KG1 (cell line): ENCODE data around the gene CLNK.

ENCODE experiments used
- DNase-seq: peaks from one replicate; lab custom pipeline; 2025; lab: John Stamatoyannopoulos, UW

CLNK gene

GRCh38 chr4:10612476-10612875, 72.1 kb downstream of the CLNK start:
- no peak for DNase-seq

- no peak for DNase-seq
Measured at GRCh38 chr4:10611673-10612072, 72.9 kb downstream of the CLNK start.

GRCh38 chr4:10608501-10609219, 75.9 kb downstream of the CLNK start:
- no peak for DNase-seq

- DNase-seq = no peak
Measured at GRCh38 chr4:10607206-10607605, 77.4 kb downstream of the CLNK start.

GRCh38 chr4:10606483-10607155, 77.9 kb downstream of the CLNK start:
- no peak for DNase-seq

DNA sequence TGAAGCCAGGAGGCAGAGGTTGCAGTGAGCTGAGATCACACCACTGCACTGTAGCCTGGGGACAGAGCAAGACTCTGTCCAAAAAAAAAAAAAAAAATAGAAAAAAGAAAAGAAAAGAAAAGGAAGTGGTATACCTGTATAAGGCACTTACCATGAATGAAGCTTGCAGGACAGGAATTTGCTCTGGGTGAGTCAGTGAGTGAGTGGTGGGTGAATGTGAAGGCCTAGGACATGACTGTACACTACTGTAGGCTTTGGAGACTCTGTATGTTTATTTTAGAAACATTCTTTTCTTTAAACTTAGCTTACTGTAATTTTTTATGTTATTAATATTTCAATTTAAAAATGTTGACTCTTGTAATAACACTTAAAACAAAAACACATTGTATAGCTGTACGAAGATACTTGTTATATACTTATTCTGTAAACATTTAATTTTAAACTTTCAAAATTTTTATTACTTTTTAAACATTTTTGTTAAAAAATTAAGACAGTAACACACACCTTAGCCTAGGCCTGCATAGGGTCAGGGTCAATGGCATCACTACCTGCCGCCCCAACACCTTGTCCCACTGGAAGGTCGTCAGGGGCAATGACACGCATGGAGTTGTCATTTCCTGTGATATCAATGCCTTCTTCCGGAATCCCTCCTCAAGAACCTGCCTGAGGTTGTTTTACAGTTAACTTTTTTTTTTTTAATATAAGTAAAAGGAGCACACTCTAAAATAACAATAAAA, 78.7 kb downstream of the CLNK start:
- DNase-seq = no peak

DNA sequence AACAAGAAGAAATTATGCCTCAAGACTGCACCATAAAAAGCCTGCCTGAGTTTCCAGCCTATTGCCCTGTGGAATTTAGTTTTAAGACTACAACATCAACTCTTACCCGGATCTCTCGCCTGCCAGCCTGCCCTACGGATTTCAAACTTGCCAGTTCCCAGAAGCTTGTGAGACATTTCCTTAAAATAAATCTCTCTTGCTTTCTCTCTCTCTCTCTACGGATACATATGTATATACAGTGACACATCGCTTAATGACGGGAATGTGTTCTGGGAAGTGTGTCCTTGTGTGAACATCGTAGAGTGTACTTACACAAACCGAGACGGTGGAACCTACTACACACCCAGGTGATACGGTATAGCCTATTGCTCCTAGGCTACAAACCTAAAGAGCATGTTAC, 79.5 kb downstream of the CLNK start:
- no peak for DNase-seq

GRCh38 chr4:10599574-10599973, 85.0 kb downstream of the CLNK start:
- DNase-seq = no peak

GRCh38 chr4:10598829-10599228, 85.7 kb downstream of the CLNK start:
- DNase-seq = no peak

GRCh38 chr4:10596586-10597290, 87.8 kb downstream of the CLNK start:
- no peak for DNase-seq

DNA sequence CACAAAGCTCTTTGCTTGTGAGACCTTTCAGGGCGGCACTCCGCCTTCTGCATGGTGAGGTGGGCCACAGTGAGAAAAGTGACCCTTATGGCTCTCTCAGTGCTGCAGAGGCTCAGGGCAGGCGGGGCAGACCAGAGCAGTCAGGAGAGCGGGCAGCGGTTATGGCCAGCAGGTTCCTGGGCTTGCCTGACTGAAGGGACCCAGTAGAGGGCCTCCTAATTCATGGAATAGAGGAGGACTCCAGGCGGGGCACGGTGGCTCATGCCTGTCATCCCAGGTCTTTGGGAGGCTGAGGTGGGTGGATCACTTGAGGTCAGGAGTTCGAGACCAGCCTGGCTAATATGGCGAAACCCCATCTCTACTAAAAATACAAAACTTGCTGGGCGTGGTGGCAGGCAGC, 91.4 kb downstream of the CLNK start:
- DNase-seq = no peak

- no peak for DNase-seq
Measured at GRCh38 chr4:10590896-10591295, 93.7 kb downstream of the CLNK start.

DNA sequence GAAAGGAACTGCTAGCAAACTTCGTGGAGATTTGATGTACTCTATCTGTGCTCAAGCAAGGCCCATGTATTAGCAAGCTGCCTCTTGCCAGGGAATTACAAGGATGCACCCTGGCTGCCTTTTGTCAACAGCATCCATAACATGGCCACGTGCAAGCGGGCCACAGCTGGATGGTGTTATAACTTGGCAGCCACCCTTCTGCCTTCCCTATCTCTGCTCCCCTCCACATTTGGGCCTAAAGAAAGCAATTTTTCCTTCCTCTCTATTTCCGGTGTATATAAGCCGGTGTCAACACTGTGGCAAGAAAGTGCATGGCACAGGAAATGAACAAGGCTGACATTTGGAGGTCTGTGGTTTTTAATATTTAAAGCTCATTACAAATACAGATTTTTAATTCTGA, 94.8 kb downstream of the CLNK start:
- DNase-seq = no peak

DNA sequence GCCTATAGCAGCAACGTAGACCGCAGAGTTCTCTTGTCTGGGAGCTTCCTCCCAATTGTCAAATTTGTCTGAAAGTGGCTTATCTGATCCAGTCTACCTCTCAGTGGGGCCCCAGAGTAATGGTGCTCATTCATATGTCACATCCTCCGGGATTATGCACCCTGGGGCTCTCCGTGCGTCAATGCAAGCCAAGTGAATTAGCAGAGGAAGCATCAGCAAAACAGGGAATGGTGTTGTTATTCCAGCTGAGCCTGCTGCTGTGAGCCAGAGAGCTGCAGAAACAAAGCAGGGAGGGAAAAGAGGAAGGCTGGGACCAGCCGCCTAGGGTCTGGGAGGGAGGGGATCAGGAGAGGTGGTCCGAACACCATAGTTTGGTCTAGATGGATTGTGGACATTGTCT, 95.2 kb downstream of the CLNK start:
- DNase-seq = no peak

GRCh38 chr4:10587697-10588096, 96.9 kb downstream of the CLNK start:
- DNase-seq = peak; percentile 61

DNA sequence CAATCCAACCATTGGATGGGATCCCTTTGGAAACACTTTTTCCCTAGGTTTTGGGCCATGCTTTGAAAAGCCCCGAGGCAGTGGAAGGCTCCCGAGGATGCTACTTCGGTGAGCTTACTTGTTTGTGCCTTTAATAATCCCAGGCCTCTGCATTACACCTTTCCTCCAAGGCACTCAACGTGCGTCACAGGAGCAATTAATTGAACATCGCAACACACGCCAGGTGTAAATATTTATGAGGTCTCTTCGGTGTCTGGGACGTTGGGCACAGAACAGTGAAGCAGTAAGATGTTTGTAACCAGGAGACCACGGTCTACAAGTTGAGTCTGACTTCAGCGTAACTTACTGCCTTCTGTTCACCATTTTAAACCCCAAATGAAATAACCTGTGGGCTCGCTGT, 97.3 kb downstream of the CLNK start:
- no peak for DNase-seq

DNA sequence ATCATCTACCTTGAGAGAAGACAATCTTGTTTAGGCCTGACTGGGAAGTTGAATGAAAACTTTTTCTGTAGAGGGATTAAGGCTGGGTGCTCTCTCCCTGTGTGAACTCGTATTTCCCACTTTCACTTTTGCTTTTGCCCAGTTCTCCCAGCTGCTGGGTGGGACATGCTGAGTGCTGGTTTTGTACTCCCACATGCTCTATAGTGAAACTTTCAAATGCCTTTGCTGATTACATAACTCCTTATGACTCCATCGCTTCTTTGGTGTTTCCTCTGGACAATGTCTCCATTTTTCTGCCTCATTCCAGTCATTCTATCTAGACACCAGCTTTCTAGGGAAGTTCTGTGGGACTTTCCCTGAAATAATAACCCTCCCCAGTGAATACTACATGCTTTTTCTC, 100.5 kb downstream of the CLNK start:
- no peak for DNase-seq

- DNase-seq = no peak
Measured at GRCh38 chr4:10582951-10583350, 101.6 kb downstream of the CLNK start.

GRCh38 chr4:10582059-10582686, 102.4 kb downstream of the CLNK start:
- no peak for DNase-seq

DNA sequence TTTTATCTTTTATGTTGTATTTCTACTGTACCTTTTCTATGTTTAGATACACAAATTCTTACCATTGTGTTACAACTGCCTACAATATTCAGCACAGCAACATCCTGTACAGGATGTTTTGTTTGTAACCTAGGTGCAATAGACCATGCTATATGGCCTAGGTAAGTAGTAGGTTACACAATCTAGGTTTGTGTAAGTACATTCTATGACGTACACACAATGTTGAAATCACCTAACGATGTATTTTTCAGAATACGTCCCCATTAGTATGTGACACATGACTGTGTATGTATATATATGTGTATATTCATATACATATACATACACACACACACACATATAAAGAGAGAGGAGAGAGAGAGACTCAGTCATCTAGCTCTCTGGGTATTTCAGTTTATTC, 103.5 kb downstream of the CLNK start:
- no peak for DNase-seq

DNA sequence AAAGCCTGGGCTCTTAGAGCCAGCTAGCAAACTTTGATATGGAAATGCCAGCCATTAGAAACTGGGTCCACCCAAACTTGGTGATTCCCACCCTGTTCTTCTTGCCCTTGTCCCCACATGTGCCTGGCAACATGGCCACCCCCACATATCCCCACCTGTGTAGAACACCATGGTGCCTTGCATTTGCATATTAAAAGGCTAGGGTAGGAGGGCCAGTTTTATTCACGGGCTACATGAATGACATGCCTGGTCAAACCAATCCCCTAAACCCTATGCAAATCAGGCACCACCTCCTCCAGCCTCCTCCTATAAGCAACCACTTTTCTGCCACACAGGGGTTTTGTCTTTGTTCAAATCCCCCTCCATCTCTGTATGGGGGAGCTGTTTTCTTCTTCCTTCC, 104.9 kb downstream of the CLNK start:
- DNase-seq = no peak
